Activated T-helper 1 cell treated with anti-CD3 and anti-CD28 coated beads, Interleukin-2, amount 50 U/mL, for 16 hours (primary cell): Measurements from ENCODE around the gene E2F1.
"Not testable (repeated sequence)": the region's sequence is repeated elsewhere in the genome, so short reads cannot be mapped to it uniquely, and the experiment has no call there.

Experiments
- DNase-seq, 2 donors: peaks; one replicate each; pipeline ENCODE4 v3.0.0-alpha.2; 2020; ENCODE audit warnings: low read depth in 1 of 2, low spot score in 1 of 2

E2F1 gene

DNA sequence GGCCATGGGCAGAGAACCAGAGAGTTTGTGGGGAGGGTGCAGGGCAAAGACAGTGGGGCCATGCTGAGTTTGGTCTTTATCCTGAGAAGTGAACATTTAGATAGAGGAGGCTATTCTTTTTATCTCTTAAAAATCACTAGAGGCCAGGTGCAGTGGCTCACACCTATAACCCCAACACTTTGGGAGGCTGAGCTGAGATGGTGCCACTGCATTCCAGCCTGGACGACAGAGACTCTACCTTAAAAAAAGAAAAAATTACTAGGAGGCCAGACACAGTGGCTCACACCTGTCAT lies 25.2 kb upstream of the E2F1 start:
- no peak for DNase-seq

DNA sequence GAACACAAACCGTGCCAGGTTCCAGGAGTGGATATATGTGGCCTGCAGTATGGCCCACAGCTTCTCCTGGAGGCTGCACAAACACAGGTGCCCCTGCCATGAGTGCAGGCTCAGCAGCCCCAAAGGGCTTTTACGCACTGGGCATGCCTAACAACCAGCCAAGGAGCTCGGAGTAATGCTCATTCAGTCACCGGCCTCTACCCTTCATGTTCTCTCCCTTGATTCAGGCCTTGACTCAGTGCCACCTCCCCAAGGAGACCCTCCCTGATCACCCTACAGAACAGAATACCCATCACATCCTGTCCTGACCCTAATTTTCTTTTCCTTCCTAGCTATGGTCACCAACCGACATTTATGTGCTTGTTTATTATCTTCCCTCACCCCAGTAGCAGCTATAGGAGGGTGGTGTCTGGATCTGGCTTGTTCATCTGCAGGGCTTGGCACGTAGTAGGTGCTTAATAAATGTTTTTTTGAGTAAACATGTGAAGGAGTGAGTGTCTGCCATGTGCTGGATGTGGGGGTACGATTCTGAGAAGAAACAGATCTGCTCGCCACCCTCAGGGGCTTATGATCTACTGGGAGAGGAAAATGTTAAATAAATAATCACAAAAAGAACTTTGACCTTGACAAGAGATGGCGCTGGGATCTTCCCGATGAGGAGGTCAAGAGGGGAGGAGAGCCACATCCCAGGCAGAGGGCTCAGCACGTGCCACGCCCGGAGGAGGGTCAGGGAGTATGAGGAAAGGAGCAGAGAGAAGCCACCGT lies 24.7 kb upstream of the E2F1 start:
- DNase-seq: no peak

DNA sequence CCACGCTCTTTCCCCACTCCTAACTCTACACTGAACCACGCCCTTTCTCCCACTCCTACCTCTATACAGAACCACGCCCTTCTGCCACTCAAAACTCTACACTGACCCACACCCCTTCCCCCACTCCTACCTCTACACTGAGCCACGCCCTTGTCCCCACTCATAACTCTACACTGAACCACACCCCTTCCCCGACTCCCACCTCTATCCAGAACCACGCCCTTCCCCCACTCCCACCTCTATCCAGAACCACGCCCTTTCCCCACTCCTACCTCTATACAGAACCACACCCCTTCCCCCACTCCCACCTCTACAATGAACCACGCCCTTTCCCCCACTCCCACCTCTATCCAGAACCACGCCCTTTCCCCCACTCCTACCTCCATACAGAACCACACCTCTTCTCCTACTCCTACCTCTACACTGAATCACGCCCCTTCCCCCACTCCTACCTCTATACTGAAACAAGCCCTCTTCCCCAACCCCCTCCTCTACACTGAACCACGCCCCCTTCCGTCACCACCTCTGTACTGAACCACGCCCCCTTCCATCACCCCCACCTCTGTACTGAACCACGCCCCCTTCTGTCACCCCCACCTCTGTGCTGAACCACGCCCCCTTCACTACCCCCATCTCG lies 23.8 kb upstream of the E2F1 start:
- no peak for DNase-seq

DNA sequence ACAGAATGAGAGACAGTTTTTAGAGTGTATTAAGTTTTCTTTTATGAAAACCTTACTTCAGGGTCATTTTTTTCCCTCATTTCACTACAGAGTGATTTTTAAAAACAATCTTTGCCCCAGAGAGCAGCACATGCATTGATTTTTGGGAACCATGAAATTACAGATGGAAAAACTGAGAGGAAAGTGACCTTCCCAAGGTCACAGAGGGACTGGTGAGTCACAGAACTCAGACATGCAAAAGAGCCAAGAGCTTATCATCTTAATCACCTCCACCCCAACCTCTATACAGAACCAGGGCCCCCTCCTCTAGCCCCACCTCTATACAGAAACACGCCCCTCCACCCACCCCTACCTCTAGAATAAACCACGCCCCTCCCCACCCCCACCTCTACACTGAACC lies 23.2 kb upstream of the E2F1 start:
- DNase-seq: no peak

DNA sequence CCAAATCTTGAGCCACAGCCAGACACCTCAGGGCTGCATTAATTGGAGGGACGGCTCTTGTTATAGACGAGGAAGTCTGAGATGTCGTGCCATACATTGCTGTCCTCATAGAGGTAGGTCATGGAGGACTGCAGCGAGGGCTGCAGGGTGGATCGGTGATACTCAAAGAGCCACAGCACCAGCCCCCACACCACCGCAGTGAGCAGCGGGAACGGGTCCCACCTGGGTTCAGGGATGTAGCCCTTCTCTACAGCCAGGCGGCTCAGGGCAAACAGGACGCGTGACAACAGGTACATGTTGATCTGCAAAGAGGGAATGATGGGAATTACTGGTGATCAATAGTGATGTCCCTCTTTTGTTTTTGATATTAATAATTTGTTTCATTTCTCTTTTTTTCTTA lies 21.5 kb upstream of the E2F1 start:
- no peak for DNase-seq

DNA sequence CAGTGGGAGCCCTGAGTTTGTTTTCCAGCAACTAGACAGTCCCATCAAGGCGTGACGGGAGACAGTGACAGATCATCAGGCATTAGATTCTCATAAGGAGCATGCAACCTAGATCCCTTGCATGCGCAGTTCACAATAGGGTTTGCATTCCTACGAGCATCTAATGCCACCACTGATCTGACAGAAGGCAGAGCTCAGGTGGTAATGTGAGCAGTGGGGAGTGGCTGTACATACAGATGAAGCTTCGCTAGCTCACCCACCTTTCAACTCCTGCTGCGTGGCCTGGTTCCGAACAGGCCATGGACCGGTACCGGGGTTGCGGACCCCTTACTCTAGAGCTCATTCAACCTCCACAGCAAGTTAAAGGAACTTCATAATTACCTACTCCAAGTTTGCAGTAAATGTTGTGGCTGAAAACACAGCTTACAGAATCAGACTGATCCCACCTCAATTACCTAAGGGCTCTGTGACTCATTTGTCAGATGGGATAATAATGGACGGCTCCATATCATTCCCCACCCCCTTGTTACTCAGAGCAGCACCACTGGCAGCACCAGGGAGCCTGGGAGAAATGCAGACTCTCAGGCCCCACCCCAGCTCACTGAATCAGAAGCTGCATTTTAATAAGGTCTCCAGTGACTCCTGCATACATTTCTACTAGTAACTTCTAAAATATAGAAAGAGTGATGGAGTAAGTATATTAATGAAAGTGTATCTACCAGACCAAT lies 18.2 kb upstream of the E2F1 start:
- no peak for DNase-seq

DNA sequence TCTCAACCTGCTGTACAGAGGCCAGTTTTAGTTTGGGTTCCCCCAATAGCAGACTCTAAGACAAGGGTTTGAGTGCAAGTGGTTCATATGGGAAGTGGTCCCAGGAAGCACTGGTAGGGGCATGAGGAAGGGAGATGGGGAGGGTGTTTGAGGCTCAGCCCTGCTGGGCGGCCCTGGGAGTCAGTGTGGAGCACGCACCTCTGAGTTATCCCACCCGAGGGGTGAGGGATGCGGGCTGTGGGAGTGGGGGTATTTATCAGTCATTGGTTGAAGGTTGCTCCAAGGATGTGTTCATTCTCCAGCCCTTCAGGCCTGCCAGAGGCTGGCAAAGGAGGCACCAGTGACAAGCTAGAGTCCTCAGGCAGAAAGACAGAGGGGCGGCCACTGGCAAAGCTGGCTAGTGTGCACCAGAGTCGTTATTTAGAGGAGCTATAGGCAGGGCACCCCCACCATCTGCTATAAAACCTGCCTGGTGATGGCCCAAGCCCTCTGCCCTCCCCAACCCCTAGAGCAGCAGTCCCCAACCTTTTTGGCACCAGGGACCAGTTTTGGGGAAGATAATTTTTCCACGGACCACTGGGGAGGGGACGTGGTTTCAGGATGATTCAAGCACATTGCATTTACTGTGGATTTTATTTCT lies 17.4 kb upstream of the E2F1 start:
- no peak for DNase-seq

DNA sequence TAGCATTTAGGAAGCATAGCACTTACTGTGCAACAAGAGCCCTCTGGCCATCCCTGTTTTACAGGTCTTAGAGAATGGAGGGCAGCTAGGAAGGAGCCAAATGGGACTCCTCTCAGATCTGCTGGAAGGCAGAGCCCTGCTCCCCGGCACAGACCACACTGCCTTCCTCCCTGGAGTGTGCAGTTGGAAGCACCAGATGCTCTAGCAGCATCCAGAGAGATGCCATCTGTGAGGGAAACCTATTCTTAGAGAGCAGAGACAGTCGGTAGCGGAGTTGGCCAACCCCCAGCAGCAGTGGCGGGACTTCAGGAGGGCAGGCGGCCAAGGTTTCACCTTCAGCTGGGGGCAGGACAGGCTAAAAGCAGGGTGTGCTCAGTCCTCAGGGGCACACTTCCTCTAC lies 16.7 kb upstream of the E2F1 start:
- no peak for DNase-seq

DNA sequence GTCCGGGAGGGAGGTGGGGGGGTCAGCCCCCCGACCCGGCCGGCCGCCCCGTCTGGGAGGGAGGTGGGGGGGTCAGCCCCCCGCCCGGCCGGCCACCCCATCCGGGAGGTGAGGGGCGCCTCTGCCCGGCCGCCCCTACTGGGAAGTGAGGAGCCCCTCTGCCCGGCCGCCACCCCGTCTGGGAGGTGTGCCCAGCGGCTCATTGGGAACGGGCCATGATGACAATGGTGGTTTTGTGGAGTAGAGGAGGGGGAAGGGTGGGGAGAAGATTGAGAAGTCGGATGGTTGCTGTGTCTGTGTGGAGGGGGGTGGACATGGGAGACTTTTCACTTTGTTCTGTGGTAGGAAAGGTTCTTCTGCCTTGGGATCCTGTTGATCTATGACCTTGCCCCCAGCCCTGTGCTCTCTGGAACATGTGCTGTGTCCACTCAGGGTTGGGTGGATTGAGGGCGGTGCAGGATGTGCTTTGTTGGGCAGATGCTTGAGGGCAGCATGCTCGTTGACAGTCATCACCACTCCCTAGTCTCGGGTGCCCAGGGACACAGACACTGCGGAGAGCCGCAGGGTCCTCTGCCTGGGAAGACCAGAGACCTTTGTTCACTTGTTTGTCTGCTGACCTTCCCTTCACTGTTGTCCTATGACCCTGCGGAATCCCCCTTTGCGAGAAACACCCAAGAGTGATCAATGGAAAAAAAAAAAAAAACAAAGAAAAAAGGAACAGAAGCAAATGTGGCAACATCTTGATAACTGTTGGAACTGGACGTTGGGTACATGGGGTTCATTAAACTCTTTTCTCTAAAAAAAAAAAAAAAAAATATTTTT lies 15.7 kb upstream of the E2F1 start:
- no peak for DNase-seq

DNA sequence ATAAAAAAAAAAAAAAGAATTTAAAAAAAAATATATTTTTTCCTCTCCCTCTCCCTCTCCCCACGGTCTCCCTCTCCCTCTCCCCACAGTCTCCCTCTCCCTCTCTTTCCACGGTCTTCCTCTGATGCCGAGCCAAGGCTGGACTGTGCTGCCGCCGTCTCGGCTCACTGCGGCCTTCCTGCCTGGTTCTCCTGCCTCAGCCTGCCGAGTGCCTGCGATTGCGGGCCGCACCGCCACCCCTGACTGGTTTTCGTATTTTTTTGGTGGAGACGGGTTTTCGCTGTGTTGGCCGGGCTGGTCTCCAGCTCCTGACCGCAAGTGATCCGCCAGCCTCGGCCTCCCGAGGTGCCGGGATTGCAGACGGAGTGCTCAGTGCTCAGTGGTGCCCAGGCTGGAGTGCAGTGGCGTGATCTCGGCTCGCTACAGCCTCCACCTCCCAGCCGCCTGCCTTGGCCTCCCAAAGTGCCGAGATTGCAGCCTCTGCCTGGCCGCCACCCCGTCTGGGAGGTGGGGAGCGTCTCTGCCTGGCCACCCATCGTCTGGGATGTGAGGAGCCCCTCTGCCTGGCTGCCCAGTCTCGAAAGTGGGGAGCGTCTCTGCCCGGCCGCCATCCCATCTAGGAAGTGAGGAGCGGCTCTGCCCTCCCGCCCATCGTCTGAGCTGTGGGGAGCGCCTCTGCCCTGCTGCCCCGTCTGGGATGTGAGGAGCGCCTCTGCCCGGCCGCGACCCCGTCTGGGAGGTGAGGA lies 14.7 kb upstream of the E2F1 start:
- not testable (repeated sequence) for DNase-seq

DNA sequence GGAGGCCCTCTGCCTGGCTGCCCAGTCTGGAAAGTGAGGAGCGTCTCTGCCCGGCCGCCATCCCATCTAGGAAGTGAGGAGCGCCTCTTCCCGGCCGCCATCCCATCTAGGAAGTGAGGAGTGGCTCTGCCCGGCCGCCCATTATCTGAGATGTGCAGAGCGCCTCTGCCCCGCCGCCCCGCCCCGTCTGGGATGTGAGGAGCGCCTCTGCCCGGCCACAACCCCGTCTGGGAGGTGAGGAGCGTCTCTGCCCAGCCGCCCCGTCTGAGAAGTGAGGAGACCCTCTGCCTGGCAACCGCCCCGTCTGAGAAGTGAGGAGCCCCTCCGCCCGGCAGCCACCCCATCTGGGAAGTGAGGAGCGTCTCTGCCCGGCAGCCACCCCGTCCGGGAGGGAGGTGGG lies 12.8 kb upstream of the E2F1 start:
- not testable (repeated sequence) for DNase-seq

DNA sequence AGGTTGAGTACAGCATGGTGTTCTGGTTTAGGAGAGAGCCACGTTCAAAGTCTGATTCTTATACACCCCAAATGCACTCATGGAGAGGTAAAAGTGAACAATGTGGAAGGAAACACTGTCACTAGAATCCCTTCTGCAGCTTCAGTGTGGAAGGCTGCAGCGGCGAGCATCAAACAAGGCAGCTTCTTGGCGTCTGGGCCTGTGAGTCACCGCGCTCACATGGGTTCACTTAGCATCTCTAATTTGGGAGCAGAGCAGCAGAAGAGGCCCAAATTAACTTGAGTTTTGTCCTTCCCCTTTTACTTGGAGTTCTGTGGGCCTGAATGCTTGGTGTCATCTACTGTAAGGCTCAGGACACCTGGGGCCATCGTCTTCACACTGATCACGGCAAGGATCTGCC lies 10.9 kb upstream of the E2F1 start:
- DNase-seq: no peak

DNA sequence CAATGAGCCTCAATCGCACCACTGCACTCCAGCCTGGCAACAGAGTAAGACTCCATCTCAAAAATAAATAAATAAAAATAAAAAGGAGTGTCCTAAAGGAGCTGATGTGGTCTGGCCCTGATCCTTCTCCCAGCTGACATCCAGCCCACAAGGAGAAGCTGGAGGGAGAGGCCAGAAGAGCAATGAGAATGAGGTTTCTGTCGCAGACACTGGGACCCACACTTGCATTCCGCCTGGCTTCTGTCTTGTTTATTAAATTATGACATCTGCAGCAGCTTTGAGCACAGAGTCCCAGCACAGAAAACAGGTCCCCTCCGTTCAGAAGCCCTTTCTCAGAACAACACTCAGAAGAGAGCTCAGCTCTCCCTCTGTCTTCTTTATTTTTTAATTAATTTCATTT lies 10.3 kb upstream of the E2F1 start:
- DNase-seq: no peak

DNA sequence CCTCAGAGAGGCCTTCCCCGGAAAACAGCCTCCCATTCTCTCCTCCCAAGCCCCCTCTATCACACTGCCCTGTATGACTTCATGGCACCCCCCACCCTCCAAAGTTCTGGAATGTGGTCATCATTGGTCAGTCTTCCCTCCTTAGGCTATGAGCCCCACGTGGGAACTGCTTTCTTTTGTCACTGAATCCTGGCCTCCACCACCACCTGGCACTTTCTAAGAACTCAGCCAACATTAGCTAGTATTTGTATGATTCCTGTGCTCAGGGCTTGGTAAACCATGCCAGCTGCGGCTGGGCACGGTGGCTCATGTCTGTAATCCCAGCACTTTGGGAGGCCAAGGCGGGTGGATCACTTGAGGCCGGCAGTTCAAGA lies 8.4 kb upstream of the E2F1 start:
- no peak for DNase-seq

DNA sequence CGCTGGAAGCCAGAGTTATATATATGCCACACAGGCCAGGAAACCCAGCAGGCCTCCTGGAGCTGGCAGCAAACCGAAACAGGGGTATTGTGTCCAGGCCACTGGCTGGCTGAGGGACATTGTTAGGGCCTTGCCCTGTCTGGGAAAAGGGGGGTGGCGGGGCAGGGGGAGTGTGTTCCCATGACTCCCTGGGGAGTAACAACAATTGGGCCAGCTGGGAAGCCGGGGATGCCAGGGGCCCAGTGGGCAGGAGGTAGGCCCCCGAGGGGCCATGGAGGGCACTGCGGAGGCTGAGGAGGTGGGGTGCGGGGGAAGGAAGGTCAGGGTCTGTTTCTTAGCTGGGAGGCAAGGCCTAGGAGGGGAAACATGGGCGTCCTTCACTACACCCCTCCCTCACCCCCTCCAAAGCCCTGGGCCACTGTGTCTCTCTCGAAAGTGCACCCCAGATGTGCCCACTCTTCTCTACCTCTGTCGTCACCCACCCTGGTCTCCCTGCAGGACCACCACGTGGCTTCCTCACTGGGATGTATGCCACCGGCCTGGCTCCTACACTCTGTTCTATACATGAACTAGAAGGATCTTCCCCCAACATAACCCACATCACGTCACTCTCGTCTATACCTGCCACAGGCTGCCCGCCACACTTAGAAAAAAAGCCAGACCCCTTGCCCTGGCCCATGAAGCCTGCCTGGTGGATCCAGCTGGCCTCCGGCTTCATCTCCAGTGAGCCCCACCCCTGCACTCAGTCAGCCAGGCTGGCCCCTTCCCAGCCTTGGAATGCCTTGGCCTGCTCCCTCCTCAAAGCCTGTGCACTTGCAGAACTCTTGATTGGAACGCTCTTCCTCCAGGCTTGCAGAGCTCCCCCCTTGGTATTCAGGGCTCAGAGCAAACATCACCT lies 7.8 kb upstream of the E2F1 start:
- DNase-seq: no peak

DNA sequence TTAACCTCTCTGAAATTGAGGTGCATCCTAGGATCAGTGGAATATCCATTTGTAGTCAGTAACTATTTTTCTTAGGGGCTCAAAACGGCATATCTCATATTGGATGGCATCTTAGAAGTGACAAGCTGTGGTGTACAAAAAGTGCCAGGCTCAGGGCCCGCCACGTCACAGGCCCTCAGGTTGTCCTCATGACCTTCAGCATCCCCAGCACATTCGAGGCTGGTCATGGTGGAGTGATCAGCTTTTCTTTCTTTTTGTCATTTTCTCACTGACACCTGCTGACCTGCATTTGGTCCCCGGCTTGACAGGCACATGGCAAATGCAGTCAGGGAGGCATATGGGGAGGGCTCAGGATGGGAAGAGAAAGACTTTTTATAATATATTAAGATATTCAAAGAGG lies 7.1 kb upstream of the E2F1 start:
- DNase-seq: no peak

DNA sequence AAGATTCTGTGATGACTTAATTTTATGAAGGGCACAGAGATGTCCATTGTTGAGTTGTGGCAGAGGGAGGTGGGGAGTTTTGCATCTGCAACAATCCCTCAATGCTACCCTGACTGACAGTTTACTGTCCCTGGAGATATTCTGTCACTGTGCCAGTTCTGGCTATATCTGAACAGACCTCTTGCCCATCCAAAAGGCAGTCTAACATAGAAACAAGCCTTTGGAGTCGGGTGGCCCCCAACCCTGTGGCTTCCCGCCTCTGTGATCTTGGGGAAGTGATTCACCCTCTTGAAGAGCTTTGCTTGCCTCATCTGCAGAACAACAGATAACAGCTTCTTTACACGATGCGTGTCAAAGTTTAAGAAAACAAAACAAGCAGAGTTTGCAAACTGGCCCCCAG lies 3.8 kb upstream of the E2F1 start:
- DNase-seq: peak in 1 of 2 donors; percentile 18

DNA sequence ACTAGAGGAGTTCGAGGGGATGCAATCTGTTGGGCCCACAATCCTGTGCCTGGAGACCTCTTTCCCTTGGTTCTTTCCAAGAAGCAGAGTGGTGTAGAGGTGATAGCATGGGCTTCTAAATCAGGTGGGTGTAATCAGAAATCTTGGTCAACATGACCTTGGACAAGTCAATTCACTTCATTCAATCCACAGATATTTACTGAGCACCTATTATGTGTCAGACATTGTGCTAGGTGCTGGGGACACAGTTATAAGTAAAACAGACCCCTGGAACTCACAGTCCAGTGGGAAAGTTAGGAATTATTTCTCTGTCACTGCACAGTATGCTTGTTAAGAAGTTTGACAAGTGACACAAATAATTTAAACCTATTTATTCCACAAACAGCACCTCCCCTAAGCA lies 3.3 kb upstream of the E2F1 start:
- DNase-seq: no peak

DNA sequence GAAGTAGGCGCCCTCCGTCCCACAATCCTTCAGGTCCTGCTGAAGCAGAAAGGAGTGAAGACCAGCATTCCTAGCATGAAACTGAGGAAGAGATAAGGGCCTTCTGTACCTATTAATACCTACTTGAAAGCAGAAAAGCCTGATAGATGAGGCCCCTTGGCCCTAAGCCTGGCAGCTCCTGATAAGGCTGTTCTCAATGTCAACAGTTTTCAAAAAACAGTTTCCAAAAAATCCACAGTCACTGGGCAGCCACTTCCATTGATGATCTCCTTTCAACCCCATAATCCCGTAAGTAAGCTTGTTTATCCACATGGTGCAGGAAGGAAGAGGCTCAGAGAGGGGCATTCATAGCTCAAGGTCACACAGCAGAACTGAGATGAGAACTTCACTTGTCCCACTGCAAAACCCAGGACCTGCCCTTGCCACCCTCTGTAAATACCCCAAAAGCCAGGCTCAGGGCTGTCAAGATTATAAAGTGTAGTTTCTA lies 2.8 kb upstream of the E2F1 start:
- DNase-seq: no peak
